Posterior cingulate gyrus (tissue), 11 donors: ENCODE measurements around the gene RNF144B.
A peak's percentile ranks its signal among the peaks of the same experiment; 100 is the strongest.
"Not testable (repeated sequence)": the region's sequence is repeated elsewhere in the genome, so short reads cannot be mapped to it uniquely, and the experiment has no call there.

ENCODE experiments used
- DNase-seq, 10 donors: peaks; one replicate each; pipeline versions ENCODE4 v3.0.0 to v3.0.0-alpha.2; 2020 to 2021; ENCODE audit warnings: mixed read lengths in 3 of 10
- intact Hi-C: fragments of 100-400 bp; cut with DNase I; formaldehyde crosslinking; loops from one replicate; pipeline ENCODE4 v1.15.1; 2023

Gene RNF144B

DNA sequence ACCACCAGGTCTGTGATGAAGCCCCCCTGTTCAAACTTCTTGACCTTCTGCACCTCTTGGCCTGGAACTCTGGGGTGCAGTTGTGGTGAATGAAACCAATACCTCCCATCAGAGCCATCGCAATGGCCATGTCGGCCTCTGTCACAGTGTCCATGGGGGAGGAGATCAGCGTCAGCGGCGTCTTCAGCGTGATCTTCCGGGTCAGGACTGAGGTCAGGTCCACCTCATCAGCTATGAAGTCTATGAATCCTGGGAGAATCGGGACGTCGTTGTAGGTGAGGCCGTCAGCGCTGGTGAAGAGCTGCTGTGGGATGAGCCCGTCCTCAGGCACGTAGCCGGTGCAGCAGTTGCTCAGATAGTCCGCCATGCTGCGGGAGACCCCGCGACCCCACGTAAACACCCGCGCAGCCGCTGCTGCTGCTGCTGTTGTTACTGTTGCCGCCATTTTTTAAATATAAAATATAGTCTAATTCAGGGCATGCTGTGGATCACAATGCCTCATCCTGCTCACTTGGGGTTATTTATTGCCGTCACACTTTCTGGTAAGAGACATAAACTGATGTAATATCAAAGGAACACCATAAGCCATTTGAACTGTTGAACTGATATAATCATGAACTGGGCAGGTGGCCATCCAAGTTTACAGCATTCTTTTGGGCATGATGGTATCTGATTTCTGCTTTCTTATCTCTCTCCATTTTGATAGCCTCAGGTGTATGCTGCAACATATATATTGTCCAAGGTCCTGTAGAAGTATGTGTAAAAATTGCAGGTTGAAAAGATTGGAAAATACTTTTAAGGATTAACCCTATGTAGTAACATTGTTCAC lies 18.7 kb upstream of the RNF144B start:
- intact Hi-C loops, result no loop called here
- DNase-seq, result peak in 2 of 10 donors; percentile 59 to 73

DNA sequence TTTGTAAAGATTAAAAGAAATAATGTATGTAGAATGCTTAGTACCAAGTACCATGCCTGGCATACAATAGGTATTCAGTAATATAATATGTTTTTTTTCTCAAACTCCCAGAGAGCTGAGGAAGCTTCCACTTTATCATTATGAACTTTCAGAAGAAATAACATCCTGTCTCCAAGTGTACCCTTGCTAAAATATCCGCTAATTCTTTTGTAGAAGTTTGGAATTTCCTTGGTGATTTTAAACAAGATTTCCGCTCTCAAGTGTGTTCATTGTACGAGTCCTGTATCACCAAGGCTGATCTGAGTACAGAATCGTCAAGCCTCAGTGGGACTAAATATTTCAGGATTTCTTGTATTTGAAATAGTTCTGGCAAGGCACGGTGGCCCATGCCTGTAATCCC lies 16.1 kb upstream of the RNF144B start:
- DNase-seq, result no peak
- intact Hi-C loops, result no loop called here

DNA sequence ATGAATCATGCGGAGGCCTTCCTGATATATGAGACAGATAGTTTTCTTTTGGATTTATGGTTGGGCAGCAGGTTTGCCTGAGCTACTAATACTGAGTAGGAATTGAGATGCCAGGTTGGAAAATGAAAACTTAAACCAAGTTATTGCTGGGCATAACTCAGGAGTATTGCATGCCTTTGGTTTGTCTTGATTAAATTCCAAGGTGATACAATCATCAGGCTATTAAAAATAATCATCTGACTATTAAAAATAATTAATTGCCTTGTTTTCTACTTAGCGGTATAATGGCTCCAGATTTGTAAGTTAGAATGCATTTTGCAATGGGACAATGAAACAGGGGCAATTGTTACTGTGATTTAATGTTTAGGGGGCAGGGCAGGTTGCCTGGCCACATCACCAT lies 15.5 kb upstream of the RNF144B start:
- no peak for DNase-seq
- intact Hi-C loops, result no loop called here

DNA sequence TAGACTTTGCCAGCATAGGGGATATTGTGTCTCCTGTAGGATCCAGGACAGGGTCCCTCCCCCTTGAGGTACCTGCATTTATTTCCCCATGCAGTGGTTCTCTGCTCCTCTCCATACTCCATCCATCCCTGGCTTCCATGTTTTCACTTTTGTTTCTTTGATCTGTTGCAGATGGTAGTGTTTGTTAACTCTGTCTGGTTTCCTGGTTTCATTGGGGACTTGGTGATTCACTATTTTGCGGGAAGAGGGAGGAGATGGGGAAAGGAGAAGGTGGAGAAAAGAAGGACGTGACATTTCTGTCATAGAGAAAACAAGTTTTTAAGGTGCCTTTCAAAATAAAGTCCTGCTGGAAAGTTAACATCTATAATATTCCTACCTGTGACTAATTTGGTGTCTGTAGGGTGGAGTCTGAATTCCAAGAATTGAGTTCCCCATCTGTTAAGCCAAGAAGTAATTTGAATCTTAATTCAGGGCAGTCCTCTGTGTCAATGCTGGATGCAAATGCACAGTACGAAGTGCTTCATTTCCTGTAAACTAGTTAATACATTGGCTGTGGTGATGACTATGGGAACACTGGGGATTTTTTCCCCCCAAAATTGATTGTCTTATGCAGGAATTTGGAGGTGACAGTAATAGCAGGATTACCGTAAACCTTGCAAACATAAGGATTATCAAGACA lies 6.9 kb upstream of the RNF144B start:
- intact Hi-C loops, result no loop called here
- no peak for DNase-seq

DNA sequence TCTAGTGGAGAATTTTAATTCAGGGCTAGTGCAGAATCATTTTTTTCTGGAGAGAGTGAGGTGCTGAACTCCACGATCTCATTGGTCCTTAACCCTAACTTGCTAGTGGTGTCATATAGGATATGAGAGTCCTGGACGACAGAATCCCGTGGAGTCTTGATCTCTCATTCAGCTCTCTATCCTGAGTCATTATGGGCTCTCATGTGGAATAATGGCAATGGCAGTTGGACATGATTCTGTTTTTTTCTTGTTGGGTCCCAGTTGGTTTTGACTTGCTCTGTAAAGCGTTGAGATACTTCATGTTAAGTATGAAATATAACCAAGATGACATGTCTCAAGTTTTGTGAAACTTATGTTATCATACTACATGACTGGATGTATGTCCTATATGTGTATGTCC lies 6.3 kb upstream of the RNF144B start:
- no peak for DNase-seq
- intact Hi-C loops, result no loop called here

DNA sequence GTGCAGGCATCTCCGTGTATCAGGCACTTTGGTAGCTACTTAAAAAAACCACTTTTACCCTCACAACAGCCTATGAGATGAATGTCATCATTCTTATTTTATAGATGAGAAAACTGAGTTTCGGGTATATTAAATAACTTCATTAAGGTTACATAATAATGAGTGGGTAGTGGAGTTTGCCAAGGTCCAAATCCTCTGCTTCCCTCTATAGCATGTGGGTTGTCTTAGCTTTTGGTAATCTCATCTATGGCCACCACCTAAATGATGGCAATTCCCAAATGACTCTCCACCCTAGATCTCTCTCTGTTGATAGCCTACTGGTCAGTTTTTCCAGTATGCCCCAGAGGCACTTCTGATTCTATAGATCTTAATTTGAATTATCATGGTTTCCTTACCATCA lies 3.7 kb upstream of the RNF144B start:
- intact Hi-C loops, result no loop called here
- DNase-seq, result no peak

DNA sequence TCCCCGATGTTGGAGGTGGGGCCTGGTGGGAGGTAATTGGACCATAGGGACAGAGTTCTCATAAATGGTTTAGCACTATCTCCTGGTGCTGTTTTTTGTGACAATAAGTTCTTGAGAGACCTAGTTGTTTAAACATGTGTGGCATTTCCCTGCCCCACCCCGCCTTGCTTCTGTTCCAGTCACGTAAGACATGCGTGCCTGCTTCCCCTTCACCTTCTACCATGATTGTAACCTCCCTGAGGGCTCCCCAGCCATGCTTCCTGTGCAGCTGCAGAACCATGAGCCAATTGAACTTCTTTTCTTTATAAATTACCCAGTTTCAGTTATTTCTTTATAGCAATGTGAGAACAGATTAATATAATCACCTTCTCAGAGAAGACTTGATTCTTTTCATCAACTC lies 2.5 kb upstream of the RNF144B start:
- intact Hi-C loops, result no loop called here

DNA sequence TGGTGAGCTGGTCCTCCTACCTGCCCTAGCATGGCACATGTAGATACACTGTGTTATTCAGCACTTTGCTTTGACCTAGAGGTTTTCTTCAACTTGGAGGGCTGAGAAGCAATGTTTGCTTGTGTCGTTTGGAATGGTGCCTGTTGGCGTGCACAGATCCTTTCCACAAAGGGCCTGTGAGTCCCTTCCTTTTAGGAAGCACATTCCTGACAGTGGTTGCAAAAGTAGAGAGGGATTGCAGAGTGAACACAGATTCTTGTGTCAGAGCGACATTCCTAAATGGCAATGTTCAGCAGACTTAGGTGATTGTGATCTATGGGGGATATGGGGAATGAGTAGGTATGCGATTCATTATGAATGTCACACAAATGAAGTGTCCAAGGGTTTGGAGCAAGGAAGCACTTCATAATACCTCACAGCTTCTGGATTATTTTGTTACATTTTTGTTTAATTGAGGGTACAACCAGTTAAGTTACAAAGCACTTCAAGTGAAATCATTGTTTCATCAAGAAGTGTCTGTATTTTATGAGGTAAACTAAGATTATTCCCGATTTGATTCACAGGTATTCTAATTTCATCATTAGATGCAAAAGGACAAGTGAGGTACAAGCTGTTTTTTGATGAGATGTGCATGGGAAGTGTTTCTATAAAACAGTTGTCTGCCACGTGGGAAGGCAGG lies 713 bp upstream of the RNF144B start:
- peak in 1 of 10 donors; percentile 51 for DNase-seq
- intact Hi-C loops, result no loop called here

More for the DNA sequence above, 2.5 kb upstream of the RNF144B start:
- peak in 1 of 10 donors; percentile 60 for DNase-seq

DNA sequence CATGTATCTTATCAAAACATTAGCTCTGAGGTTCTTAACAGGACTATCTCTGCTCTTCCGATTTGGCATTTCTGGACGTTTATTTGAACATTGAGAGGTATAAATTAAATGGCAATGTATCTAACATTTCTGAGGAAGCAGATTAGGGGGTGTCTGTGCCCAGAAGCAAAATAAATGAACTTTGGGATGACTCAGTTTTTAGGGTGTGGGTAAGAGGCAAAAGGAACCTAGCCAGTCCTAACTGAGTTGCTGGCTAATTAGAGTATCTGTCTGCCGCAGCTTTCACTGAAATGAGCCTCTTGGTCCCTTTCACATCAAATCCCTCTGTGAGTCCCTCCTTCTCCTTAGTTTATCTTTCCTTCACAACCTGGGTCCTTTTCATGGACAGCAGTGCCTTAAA lies 1.1 kb downstream of the RNF144B start:
- no peak for DNase-seq
- intact Hi-C loops, result no loop called here

DNA sequence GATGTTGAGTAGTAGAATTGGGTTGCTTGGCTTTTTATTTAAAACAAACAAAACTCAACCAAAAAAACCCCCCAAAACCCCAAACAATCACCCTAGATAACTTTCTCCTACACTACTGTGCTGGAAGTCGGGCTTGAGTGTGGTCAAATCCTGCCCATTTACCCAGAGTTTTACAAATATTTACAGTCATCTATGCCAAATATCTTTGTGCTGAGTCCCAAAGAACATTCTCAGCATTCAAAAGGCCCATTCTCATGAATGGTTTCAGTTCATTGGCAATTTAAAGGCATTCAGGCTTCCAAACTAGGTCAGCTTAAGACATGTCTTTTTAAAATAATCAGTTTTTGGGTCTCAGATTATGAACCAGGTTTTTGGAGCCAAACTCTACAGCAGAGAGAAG lies 1.8 kb downstream of the RNF144B start:
- intact Hi-C loops, result no loop called here
- no peak for DNase-seq

DNA sequence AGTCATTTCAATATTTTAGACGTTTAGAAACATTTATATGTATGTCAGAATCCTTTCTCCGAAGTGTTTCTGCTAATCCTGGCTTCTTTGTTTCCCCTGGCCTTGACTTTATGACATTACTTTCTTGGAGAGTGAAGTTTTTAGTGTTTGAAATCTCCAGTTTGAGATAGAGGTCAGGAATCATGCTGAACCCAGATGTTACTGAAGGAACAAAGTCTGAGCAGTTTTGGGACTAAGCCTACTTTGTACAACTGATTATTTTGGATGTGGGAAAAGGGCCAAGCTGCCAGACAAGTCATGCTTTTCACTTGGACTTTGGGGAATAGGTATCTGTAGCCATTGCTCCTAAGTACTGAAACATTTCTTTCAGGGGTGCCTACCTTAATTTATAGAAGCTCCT lies 2.3 kb downstream of the RNF144B start:
- intact Hi-C loops, result no loop called here
- no peak for DNase-seq

DNA sequence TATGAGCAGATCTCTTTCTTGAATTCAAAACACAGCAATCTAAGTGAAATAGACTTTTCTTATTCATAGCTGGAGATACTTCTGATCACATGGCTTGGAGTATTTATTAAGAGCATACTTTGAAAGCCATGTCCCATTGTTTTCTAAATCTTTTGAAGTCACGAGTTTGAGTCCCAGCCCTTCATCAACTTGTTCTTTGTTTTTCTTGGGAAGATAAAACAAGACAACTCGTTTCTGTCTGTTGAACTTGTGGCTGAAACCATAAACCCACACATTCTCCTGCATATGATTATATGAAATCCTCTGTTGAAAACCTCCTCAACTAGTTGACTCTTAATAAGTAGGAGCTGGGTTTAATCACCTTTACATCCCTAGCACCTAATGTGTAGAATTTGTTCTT lies 3.3 kb downstream of the RNF144B start:
- no peak for DNase-seq
- intact Hi-C loops, result no loop called here

DNA sequence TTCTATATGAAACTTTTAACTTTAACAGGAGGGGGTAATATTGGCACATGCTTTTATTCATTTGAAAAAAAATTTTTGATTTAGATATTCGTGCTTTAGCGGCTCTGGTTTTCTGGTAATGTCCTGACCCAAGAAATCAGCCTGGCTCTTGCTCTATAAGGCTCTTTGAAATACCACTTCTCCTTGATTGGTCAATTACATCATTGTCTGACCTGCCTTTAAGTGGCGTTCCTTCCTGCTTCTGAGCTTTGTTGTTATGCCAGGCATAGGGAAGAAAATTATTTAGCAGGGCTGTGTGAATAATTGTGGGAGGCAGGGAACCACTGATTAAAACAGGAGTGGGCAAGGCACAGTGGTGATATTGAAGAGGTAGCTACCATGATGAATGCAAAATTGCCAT lies 3.9 kb downstream of the RNF144B start:
- intact Hi-C loops, result no loop called here
- no peak for DNase-seq

DNA sequence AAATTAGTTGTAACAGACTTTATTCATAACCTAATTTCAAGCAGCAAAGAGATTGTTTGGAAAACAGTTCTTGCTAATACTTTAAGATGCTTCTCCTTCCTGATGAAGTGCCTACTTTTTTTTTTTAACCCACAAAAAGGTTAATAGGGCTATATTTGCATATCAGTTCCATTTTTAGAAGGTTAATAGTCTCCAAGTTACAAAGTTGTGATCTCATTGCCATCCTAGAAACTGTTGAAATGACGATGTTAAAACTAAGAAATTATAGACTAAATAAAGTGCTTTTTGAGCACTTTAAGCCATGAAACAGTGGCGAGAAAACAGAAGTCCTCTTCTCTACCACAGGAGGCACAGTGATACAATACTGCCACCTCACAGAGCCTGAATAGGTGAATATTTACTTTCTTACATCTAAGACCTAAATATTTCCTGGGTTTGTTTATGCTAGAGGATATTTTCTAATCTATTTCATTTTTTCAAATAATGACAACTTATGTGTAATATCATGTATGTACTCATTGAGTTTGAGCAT lies 5.3 kb downstream of the RNF144B start:
- DNase-seq, result no peak
- intact Hi-C loops, result no loop called here

DNA sequence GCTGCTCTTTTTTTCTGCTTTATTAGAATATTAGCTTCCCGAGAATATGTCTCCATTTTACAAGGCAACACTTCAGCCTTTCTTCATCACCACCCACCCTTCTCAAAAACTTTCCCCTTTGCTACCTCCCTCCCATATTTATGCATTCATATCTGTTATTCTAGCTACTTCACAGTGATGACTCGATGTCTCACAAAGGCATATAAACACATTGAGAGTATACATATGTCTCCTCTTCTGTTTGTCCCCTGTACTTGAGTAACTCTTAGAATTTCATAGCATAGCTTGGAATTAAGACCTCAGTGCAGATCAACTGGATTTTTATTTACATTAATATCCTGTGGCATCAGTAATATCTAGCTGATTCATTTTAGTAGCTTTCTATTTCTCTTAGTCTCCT lies 6.5 kb downstream of the RNF144B start:
- DNase-seq, result no peak
- intact Hi-C loops, result no loop called here

DNA sequence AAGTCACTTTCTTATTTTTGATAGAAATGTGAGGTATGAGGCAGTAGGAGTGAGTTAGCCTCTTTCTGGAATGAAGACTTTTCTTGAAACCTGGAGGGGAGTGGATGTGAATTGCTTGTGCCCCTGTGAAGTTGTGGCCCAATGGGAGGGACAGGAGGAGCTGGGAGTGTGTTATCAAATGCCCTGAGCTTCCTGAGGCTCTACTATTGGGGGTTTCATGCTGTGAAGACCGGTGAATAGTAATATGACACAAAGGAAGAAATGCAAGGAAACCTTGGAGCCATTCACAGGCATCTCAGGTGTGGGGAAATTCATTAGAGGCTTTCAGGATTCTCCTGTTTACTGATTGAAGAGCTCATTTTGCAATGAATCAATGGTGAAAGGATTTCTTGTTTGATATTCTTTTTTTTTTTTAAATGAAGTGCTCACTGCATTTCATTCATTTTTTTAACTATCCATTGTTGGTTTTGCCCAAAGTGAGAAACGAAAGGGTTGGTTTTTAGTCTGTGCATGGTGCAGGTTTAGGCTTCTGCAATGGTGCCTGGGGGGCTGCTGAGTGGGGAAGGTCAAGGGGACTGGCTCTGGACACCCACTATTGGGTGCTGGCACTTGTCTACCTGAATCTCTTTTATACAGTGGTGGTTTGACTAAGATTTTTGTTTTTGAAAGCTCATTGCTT lies 8.2 kb downstream of the RNF144B start:
- intact Hi-C loops, result no loop called here
- no peak for DNase-seq

DNA sequence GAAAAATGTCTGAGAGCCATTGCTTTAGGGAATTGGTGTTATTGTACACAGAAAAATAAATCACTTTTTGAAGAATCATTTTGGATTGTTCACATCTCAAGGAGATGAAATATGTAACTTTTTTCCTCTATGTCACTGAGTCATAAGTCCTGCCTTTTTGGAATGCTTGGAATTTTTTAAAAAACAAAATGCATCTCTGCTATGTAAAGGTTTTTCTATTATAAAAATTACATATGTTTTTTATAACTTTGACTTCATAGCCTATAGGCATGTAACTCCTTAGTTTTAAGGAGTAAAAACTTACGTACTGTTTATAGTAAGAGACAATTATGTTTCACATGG lies 8.7 kb downstream of the RNF144B start:
- intact Hi-C loops, result no loop called here
- no peak for DNase-seq

DNA sequence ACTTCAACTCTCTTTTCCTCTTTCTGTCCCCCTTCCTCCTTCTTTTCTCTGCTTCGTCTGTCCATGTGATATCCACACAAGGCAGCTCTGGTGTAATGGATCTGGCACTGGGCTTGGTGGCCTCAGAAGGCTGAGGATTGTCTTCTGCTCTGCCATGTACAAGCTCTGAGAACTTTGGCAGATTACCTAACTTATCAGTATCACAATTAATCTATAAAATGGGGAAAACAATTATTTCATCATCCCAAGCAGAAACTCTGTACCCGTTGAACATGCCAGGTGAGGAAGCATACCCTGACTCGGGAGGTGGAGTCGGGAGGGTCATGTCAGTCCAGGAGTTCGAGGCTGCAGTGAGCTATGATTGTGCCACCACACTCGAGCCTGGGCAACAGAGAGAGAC lies 10.6 kb downstream of the RNF144B start:
- intact Hi-C loops, result no loop called here
- no peak for DNase-seq

DNA sequence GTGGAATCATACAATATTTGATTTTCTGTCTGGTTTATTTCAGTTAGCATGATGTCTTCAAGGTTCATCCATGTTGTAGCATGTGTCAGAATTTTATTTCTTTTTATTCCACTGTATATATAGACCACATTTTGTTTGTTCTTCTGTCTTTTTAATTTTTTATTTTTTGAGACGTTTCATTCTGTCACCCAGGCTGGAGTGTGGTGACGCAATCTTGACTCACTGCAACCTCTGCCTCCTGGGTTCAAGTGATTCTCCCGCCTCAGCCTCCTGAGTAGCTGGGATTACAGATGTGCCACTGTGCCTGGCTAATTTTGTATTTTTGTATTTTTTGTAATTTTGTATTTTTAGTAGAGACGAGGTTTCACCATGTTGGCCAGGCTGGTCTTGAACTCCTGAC lies 11.1 kb downstream of the RNF144B start:
- DNase-seq, intact Hi-C loops: not testable (repeated sequence)

DNA sequence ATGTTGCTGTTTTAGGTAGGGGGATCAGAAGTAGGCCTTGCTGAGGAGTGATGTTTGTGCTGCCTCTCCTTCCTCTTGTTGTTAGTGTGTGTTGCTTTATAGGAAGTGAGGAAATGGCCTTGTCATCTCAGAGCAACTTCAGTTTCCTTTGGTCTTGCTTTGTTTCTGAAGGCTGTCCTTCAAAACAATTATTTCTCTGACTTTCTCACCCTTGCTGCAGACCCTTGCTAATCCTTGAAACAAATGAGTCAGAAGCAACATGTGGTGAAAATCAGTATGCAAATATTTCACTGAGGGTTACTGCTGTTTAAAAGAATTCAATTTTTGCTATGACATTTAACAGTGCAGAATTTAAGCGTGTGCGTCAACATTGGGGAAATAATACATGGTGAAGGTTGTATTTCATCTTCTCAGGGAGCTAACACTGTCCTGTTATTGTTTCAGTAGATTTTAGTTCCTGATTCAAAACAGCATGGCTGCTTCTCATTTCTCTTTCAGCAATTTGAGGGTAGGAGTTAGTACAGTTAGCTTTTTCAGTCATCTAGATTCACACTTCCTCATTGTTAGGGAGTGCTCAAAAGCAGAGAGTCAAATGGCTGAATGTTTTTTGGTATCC lies 13.8 kb downstream of the RNF144B start:
- intact Hi-C loops, result no loop called here
- DNase-seq, result no peak

DNA sequence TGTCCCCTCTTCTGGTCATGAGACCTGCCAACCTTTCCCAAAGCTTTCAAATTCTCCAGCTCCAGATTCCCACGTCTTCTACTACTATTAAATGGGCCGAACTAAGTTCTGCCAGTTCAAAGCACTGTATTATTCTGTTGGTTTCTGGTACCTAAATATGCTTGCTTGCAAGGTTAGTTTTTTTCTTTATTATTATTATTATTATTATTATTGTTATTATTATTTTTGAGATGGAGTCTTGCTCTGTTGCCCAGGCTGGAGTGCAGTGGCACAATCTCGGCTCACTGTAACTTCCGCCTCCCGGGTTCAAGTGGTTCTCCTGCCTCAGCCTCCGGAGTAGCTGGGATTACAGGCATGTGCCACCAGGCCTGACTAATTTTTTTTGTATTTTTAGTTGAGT lies 17.8 kb downstream of the RNF144B start:
- intact Hi-C loops, DNase-seq: not testable (repeated sequence)
